ENCODE measurements around the gene SCAF11.
A peak's percentile ranks its signal among the peaks of the same experiment; 100 is the strongest.
"Not testable (repeated sequence)": the region's sequence is repeated elsewhere in the genome, so short reads cannot be mapped to it uniquely, and the experiment has no call there.

The SCAF11 gene

DNA sequence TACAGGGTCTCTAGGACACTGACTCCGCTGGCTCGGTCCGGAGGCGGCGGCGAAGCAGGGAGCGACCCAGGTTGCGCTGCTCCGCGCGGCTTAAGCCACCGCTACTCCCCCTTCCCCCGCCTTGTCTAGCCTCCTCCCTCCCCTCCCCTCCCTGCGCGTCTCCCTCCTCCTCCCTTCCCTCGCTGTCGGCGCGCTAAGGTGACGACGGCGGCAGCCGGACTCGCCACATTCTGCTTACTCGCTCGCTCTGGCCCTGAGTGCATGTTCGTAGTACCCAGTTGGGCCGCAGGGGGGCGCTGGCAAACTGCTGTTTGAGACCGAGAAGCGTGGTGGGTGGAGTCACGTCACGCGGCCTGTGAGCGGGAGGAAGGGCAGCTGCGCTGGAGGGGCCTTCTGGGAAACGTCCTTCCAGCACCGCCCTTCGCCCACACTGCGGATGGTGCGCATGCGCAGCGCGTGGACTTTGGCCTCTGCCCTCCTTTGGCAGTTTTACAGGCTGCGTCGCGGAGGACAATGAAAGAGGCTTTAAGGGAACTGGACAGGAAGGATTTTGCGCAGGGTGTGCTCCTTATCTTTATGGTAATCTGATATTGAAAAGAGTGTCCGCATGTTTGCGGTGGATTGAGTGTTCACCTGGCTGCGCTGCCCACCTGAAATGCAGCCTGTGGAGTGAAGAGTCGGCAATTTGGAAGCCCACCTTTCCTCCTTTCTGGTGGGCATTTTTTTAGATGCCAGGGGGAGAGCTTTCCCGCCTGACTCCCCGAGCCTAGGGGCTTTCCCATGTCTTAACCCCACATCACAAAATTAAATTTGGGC, at the start of gene SCAF11:
Gene SCAF11 (minus strand): TSS at position 107 of the 816 bp plus-strand sequence. CDS start 26,407 bp downstream, outside the sequence.
- peak; percentile 100 for DNase-seq

GRCh38 chr12:46037066-46037465, 46.7 kb upstream of the SCAF11 start:
- not testable (repeated sequence) for DNase-seq

- DNase-seq: no peak
Measured at GRCh38 chr12:46027172-46027571, 36.8 kb upstream of the SCAF11 start.

DNA sequence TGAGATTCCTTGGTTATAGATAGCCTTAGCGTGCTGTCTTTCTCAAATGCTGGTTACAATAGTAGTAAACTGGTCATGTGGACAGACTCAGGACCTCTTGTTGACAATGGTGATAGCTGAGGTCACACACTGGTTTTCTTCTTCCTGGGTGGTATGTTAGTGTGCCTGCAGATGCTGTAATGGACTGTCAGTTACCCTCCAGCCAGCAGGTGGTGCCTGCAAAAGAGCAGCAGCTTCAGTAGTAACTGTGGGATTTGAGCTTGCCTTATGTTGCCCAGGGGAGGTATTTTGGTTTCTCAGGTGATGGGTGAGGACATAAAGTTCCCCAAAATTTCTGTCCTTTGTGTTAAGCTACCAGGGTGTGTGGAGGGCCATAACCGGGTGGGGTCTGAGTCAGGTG, 33.7 kb upstream of the SCAF11 start:
- no peak for DNase-seq

DNA sequence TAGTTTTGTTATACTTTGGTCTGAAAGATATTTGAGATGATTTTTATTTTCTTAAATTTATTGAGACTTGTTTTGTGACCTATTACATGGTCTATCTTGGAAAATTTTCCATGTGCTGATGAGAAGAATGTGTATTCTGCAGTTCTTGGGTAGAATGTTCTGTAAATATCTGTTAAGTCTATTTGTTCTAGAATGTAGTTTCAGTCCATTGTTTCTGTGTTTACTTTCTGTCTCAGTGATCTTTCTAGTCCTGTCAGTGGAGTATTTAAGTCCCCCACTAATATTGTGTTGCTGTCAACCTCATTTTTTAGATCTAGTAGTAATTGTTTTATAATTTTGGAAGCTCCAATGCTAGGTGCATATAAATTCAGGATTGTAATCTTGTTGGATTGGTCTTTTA, 30.4 kb upstream of the SCAF11 start:
- DNase-seq: no peak

- not testable (repeated sequence) for DNase-seq
Measured at GRCh38 chr12:46018712-46019111, 28.3 kb upstream of the SCAF11 start.

DNA sequence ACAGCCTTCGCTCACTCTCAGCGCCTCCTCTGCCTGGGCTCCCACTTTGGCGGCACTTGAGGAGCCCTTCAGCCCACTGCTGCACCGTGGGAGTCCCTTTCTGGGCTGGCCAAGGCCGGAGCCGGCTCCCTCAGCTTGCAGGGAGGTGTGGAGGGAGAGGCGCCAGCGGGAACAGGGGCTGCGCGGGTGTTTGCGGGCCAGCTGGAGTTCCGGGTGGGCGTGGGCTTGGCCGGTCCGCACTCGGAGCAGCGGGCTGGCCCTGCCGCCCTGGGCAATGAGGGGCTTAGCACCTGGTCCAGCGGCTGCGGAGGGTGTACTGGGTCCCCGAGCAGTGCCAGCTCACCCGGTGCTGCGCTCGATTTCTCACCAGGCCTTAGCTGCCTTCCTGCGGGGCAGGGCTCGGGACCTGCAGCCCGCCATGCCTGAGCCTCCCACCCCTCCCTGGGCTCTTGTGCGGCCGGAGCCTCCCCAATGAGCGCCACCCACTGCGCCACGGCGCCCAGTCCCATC, 27.5 kb upstream of the SCAF11 start:
- not testable (repeated sequence) for DNase-seq

DNA sequence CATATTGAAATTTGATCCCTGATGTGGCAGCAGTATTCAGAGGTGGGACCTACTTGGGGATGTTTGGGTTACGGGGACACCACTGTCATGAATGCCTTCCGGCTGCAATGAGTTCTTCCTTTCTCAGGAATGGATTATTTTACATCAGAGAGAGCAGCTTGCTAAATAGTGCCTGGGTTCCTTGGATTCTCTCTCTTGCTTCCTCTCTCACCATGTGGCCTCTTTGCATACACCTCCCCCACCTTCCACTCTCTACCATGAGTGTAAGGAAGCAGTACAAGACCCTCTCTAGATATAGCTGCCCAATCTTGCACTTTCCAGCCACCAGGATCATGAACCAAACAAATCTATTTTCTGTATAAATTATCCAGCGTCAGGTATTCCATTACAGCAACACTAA, 15.4 kb upstream of the SCAF11 start:
- DNase-seq: no peak

DNA sequence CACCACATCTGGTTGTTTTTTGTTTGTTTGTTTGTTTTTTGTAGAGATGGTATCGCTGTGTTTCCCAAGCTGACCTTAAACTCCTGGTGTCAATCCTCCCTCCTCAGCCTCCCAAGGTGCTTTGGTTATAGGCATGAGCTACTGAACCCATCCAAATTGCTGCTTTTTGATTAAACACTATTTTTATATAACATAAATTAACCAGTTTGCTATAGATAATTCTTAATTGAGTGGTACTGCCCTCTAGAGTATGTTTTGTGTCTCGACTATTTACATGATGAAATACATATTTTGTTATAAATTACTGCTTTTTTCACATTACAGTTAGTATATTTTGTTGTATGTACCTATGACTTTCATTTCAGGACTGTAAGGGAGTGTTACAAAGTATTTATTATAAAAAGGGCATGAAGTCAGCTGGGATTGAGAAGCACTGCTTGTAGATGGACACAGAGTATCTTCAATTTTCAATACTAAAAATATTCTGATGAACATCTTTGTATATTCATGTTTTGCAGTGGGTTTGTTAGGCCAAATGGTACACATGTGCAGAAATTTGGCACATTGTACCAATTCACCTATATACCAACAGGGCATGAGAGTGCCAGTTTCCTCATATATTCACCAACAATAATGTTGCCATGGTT, 14.9 kb upstream of the SCAF11 start:
- DNase-seq: no peak

DNA sequence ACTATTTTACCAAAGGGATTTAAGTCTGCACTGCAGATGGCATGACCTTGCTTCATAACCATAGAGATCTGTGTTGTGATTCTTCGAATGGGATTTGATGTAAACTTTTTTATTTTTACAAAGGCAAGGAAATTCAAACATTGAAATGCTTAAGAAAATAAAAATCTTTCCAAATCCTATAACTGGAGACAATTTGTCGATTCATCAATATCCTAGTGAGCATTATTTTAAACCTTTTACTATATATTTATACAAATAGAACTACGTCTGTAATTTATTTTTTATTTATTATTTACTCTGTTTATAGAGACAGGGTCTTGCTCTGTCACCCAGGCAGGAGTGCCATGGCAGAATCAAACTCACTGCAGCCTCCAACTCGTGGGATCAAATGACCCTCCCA, 14.3 kb upstream of the SCAF11 start:
- DNase-seq: no peak

GRCh38 chr12:46000076-46000475, 9.7 kb upstream of the SCAF11 start:
- not testable (repeated sequence) for DNase-seq

DNA sequence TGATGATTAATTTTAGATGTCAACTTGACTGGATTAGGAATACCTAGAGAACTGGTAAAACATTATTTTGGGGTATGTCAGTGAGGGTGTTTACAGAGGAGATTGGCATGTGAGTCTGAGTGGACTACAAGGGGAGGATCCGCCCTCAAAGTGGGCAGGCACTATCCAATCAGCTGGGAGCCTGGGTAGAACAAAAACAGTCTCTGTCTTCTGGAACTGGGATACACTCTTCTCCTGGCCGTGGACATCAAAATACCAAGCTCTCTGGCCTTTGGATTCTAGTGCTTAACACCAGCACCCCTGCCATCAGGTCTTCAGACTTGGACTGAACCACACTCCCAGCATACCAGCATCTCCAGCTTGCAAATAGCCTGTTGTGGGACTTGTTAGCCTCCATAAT, 4.4 kb upstream of the SCAF11 start:
- no peak for DNase-seq

- DNase-seq: peak; percentile 81
Measured at GRCh38 chr12:45991284-45992249, 1.2 kb upstream of the SCAF11 start.

DNA sequence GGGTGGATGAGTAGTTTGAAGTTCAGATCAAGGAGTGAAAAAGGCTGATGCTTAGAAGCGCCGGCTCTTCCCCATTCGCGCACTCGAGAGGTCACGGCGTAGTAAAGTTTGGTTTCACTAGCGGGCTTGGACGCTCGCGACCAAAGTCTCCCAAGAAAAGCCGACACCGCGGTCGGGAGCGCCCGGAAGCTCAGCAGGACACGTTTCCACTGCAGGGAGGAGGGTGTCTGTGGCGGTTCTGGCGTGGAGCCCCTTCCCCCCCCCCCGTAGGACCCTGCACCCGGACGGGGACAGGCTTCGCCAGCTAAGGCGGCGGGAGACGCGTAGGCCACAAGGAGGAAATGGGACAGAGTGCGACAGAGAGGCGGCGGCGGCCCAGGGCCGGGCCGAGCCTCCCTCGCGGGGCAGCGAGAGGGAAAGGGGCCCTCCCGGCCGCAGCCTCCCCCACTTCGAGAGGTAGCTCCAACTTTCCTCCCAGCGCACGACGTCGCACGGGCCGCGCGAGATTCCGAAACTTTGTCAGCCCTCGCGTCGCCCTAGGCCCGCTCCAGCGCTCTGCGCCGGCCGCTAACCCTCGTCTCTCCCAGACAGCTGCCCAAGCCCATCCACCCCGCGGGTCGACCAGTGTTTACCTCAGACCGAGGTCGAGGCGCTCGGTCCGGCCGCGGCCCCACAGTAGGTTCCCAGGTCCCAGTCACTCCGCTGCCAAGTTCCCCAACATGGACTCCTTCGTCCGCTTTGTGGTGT, 480 bp downstream of the SCAF11 start:
- DNase-seq: peak; percentile 72

DNA sequence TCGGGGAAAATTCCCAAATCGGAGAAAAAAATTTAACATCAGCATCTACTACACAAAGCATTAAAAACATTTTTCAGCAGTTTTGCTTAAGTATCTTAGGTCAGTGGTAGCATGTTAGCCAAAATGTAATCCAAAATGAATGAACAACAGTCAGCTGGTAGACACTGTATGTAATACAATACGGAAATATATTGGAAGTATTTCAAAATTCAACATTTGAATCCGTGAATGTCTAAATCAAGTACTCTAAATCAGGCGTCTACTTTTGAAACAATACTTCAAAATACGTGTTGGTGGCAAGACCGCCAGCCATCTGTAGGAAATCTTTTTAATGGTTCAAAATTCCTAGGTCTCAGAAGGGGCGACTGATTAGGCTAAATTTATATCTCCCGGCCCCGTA, 1.1 kb downstream of the SCAF11 start:
- no peak for DNase-seq

DNA sequence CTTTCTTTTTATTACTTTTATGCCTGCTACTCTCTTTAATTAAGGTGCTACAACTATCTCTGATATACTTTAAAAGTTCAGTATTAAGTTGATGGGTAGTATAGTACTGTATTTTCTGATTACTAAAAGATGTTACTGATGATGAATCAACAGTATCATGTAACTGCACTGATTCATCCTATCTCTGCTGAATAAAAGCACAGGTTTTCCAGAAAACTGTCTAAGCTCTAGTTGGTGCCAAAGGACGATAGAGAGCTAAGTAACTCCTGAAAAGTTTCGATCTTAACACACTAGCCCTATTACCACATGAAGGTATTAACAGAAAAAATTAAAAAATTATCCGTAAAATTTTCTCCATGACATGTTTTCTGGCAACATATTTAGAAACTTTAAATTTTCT, 2.1 kb downstream of the SCAF11 start:
- DNase-seq: no peak

- no peak for DNase-seq
Measured at GRCh38 chr12:45987340-45987727, 3.0 kb downstream of the SCAF11 start.

GRCh38 chr12:45986641-45987339, 3.6 kb downstream of the SCAF11 start:
- DNase-seq: no peak

GRCh38 chr12:45981075-45981837, 9.1 kb downstream of the SCAF11 start:
- DNase-seq: no peak

- no peak for DNase-seq
Measured at GRCh38 chr12:45980540-45980939, 9.8 kb downstream of the SCAF11 start.

GRCh38 chr12:45978108-45978507, 12.3 kb downstream of the SCAF11 start:
- DNase-seq: no peak

Data from NCI-H1092 (cell line).